Stimulated activated CD4-positive, alpha-beta T cell treated with anti-CD3 and anti-CD28 coated beads, Interleukin-1b, Interleukin-23, amount 100 ng/mL, for 24 hours (primary cell): ENCODE measurements around the gene AGRN.
"Not testable (repeated sequence)": the region's sequence is repeated elsewhere in the genome, so short reads cannot be mapped to it uniquely, and the experiment has no call there.

Source experiments
- DNase-seq, 4 experiments: peaks; one replicate each; pipeline ENCODE4 v3.0.0-alpha.2; 2020; ENCODE audit warnings: low read depth in 4 of 4, low spot score in 1 of 4

AGRN gene

DNA sequence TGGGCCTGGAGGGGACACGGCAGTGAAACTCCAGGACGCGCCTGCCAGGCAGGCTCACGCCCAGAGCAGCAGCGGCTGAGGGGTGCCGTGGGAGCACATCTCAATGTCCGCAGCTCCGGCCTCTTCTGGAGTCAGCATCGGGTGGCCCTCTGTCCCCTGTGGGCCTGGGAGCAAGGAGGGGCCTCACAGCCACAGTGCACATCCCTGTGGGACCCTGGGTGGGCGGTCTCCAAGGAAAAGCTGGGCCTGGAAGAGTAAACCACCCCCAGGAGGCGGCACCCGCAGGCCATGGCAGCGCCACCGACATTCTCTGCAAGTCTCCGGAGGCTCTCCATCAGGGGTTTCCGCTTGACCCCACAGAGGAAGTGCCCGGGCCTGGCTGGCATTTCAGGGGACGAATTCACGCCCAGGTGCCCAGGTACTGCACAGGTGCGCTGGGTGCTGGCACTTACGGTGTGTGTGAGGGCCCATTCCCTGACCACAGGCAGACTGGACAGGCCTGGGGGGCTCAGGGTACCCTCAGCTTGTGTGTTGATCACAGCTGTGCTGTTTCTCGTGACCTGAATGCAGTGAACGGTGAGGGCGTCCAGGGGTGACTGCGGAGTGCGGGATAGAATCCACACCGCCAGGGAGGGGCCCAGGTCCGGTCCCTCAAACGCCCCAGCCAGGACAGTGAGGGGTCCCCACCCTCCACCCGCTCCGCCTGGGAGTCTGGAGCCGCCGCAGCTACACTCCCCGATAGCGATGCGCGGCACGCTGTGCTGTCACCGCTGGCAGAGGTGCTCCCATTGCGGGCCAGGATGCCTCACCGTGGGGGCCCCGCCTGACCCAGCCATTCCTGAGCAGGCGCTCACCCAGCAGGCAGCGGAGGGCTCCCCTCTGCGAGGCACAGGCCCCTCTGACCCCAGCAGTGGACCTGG lies 70.8 kb downstream of the AGRN start:
- DNase-seq = no peak

DNA sequence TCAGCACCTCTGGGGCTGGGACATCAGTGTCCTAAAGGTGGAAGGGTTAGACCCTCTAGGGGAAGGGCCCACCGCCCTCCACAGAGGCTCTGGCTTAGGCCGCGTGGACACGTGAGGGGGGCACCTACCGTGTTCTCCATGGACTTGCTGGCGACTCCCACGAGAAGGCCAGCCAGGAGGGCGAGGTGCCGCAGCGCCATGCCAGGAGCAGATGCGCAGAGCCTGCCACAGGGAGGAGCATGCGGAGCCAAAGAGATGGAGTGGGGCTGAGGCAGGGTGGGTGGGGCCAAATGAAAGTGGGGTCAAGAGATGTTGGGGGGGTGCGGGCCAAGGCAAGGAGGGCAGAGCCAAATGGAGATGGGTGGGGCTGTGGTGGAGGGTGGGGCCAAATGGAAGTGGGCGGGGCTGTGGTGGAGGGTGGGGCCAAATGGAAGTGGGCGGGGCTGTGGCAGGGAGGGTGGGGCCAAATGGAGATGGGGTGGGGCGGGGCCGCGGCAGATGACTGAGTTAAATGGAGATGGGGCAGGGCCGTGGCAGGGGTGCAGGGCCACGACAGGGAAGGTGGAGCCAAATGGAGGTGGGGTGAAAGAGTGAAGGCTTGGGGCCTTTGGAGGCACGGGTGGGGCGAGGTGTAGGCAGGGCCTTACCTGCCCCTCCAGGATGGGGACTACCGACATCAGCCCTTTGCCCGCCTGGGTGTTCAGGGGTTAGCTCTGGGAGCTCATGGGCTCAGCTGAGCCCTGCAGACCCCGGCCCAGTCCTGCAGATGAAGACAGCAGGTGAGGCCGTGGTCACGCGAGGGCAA lies 71.6 kb downstream of the AGRN start:
- peak in 1 of 4 experiments; percentile 15 for DNase-seq

DNA sequence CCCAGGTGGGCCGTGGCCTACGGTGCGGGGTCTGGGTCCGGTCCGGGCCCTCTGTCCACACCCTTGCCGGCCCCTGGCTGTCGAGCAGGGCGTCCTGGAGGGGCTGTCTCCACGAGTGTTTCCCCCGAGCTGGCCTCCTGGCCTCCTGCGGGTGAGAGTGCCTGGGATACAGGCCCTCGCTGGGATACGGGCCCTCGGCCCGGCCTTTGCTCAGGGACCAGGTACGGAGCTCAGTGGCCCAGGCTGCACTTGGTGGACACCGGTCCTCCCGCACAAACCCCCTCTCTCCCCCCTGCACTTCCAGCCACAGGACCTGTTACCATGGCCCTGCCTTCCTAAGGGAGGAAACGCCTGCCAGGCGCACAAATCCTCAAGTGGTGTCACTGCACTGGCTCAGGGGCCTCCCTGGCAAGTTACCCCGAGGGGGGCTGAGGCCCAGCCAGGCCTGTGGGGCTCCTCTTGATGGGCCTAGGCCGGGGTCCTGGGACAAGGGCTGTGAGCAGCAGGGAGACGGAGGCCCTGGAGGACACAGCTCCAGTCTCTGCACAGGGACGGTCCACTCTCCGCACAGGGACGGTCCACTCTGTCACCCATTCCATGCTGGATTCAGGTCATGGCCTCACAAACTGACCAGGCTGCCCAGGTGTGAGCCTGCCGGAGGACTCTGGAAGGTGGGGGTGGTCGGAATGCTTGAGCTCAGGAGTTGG lies 72.4 kb downstream of the AGRN start:
- no peak for DNase-seq

DNA sequence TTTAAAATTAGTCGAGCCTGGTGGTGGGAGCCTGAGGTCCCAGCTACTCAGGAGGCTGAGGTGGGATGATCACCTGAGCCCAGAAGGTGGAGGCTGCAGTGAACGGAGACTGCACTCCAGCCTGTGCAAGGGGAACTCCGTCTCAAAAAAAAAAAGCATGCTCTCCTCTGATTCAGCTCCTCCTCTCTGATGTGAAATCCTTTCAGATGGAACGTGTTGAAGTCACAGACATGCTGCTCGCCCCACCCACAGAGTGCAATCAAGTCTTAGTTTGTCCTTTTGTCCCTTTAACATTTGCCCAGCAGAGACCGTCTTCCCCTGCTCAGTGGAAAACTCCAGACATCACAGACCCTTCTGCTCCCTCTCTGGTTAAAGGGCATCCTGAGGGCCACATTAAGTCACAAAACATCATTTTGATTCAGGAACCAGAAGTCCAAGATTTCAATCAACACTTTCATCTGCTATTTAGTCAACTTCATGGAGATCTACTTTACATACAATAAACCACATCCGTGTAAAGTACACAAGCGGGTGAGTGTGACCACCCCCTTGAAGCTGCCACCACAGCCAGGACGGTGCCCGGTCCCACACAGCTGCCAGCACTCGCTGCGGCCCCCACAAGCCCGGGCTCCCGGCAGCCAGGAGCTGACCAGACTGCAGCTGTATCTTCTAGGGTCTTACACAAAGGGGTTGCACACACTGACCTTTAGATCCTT lies 73.1 kb downstream of the AGRN start:
- no peak for DNase-seq

DNA sequence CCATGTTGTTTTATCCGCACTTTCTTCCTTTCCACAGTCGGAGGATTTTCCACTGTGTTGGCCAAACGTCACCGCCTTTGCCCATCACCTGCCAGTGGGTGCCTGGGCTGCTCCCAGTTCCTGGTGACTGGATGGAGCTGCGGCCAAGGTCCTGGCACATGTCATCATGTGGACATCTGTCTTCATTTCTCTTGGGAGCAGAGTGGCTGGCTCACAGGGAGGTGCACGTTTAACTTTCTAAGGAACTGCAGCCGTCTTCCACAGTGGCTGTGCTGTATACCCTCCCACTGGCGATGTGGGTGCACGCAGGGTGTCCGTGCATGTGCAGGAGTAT lies 73.7 kb downstream of the AGRN start:
- no peak for DNase-seq

DNA sequence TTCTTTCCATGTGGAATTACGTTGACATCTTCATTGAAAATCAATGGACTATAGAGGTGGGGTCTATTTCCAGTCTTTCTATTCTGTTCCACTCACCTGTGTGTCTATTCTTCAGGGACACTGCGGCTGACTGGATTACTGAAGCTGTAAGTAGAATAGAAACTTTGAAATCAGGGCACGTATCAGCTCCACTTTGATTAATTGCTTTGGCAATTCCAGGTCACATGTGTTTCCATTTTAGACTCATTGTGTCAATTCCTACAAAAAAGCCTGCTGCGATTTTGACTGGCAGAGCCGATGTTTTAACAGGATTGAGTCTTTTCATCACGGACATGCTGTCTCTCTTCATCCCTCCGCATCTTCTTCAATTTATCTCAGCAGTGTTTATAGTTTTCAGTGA lies 75.1 kb downstream of the AGRN start:
- no peak for DNase-seq

DNA sequence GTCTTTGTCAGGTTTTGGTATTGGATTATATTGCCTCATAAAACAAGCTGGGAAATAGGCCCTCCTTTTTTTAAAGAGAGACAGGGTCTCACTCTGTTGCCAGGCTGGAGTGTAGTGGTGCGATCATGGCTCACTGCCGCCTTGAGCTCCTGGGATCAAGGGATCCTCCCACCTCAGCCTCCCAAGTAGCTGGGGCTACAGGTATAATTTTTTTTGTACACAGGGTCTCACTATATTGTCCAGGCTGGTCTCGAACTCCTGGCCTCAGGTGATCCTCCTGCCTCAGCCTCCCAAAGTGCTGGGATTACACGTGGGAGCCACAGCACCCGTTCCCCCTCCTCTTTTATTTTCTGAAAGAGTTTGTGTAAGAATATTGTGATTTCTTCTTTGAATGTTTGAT lies 76.2 kb downstream of the AGRN start:
- not testable (repeated sequence) for DNase-seq

DNA sequence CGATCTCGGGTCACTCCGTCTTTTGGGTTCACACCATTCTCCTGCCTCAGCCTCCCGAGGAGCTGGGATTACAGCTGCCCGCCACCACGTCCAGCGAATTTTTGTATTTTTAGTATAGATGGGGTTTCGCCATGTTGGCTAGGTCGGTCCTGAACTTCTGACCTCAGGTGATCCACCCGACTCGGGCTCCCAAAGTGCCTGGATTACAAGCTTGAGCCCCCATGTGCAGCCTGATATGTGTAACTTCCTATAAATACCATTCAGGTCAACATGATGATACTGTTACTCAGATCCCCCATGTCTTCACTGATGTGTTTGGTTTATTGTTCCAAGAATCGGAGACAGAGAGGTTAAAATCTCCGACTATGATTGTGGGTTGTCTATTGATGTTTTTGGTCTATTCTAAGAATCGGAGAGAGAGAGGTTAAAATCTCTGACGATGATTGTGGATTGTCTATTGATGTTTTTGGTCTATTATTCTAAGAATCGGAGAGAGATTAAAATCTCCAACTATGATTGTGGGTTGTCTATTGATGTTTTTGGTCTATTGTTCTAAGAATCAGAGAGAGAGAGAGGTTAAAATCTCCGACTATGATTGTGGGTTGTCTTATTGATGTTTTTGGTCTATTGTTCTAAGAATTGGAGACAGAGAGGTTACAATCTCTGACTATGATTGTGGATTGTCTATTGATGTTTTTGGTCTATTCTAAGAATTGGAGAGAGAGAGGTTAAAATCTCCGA lies 78.9 kb downstream of the AGRN start:
- DNase-seq = no peak

DNA sequence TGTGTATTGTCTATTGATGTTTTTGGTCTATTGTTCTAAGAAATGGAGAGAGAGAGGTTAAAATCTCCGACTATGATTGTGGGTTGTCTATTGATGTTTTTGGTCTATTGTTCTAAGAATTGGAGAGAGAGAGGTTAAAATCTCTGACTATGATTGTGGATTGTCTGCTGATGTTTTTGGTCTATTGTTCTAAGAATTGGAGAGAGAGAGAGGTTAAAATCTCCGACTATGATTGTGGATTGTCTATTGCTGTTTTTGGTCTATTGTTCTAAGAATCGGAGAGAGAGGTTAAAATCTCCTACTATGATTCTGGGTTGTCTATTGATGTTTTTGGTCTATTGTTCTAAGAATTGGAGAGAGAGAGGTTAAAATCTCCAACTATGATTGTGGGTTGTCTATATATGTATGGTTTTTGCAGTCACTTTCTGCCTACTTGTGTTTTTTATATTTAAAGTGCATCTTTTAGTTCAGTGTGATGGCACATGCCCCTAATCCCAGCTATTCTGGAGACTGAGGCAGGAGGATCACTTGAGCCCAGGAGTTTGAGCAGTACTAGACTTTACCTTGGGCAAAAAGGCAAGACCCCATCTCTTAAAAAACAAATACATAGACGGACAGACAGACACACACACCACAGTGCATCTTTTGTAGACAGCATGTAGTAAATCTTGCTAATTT lies 79.7 kb downstream of the AGRN start:
- no peak for DNase-seq

DNA sequence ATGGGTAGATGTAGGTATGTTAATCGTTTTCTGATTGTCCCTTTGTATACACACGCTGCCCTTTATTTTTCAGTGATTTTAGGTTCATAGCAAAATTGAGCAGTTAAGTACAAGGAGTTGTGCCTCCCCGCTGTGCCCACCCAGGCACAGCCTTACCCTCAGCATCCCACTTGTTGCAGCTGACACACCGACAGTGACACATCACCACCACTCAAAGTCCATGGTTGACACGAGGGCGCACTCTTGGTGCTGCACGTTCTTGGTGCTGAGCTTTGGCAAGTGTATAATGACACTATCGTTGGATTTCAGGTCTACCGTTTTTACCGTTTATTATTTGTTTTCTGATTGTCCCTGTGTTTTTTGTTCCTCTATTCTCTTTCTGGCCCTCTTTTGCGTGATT lies 80.4 kb downstream of the AGRN start:
- no peak for DNase-seq

DNA sequence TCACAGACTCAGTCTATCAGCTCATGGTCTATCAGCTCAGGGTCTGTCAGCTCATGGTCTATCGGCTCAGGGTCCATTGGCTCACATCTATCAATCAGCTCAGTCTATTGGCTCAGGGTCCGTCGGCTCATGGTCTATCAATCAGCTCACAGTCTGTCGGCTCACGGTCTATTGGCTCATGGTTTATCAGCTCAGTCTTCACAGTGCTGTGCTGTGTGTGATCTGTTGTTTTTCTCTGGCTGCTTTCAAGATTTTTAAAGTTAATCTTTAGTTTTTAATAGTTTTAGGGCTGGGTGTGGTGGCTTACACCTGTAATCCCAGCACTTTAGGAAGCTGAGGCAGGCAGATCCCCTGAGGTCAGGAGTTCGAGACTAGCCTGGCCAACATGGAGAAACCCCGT lies 81.6 kb downstream of the AGRN start:
- DNase-seq = no peak

DNA sequence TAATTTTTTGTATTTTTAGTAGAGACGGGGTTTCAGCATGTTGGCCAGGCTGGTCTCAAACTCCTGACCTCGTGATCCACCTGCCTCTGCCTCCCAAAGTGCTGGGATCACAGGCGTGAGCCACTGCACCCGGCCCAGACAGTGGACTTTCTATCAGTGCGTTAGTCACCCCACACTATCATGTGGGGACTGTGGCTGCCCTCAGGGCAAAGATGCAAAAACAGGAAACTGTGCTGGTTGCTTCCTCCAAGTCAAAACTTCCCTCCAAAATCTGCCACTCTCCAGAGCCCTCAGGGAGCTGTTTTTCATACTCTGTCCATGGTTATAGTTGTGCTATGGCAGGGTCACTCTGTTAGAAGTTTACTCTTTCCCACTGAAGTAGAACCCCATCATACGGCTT lies 84.2 kb downstream of the AGRN start:
- not testable (repeated sequence) for DNase-seq
